Measurements from ENCODE around the gene PSTPIP1. TPM values are rescaled to one million over a fixed set of nuclear protein-coding genes. Genes with fewer than 3 reads are reported as not detected.

Gene PSTPIP1
- total RNA-seq, 2 experiments from 2014 or later: 1.5 to 27.4 TPM

DNA sequence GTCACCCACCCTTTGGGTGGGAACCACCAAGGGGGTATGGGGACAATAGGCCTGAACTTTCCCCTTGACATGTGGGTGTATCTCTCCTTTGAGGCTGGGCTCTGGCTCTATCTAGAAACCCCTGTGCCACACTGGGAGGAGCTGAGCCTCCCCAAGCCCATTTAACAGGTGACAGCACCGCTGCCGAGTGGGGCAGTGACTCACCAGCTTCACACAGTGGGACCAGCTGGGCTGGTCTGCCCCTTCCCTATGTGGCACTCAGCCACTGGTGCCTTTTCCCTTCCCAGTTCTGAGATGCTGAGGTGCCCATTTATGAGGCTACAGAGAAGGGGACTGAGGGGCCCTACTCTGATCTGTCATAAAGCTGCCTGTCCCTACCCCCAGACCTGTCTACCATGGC lies 5.1 kb downstream of the PSTPIP1 start:
- Histone ChIP-seq H3K36me3 (ENCODE audit: insufficient read depth, low read length) (no peaks in the 10 kb centered on the region), H3K4me3 (ENCODE audit: low read depth, low read length, poor library complexity, severe bottlenecking) (no peak overlapping the region), H3K9me3 (ENCODE audit: low read length) (no peaks in the 10 kb centered on the region), H3K4me1 (ENCODE audit: insufficient read depth, low read length, poor library complexity, severe bottlenecking) (peaks cover 36% of the 10 kb centered on the region), H4K20me1 (ENCODE audit: insufficient read depth, low read length) (no peaks in the 10 kb centered on the region), H3K79me2 (ENCODE audit: insufficient read depth, low read depth, low read length) (no peaks in the 10 kb centered on the region), H3K4me2 (ENCODE audit: low read length) (no peak overlapping the region), H3K9me2 (ENCODE audit: insufficient read depth, low read length) (no peaks in the 10 kb centered on the region), H3K27ac (ENCODE audit: low read depth, low read length, poor library complexity, severe bottlenecking) (no peak overlapping the region), H2AFZ (ENCODE audit: low read length) (no peak overlapping the region)
- BruUV-seq (replicated peaks): no TSS peak
- DNase-seq (ENCODE audit: low spot score): no peak
- CTCF ChIA-PET (ENCODE audit: unreplicated experiment): no interaction called here
- TF ChIP-seq, protein P1, sequence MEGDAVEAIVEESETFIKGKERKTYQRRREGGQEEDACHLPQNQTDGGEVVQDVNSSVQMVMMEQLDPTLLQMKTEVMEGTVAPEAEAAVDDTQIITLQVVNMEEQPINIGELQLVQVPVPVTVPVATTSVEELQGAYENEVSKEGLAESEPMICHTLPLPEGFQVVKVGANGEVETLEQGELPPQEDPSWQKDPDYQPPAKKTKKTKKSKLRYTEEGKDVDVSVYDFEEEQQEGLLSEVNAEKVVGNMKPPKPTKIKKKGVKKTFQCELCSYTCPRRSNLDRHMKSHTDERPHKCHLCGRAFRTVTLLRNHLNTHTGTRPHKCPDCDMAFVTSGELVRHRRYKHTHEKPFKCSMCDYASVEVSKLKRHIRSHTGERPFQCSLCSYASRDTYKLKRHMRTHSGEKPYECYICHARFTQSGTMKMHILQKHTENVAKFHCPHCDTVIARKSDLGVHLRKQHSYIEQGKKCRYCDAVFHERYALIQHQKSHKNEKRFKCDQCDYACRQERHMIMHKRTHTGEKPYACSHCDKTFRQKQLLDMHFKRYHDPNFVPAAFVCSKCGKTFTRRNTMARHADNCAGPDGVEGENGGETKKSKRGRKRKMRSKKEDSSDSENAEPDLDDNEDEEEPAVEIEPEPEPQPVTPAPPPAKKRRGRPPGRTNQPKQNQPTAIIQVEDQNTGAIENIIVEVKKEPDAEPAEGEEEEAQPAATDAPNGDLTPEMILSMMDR (conservative IDR thresholded peaks at IDR 0.05; ENCODE audit: low read length): no peak
- no peak for TF ChIP-seq EZH2phosphoT487 (IDR thresholded peaks at IDR 0.05; ENCODE audit: borderline replicate concordance, low read depth, low read length)
- intact Hi-C loops (cut with micrococcal nuclease; ENCODE audit: unreplicated experiment): loop anchor here (10.0 kb wide), 1 partner anchor 95 kb away; the partner anchor contains the start of gene SCAPER
- POLR2A ChIA-PET: no interaction called here

DNA sequence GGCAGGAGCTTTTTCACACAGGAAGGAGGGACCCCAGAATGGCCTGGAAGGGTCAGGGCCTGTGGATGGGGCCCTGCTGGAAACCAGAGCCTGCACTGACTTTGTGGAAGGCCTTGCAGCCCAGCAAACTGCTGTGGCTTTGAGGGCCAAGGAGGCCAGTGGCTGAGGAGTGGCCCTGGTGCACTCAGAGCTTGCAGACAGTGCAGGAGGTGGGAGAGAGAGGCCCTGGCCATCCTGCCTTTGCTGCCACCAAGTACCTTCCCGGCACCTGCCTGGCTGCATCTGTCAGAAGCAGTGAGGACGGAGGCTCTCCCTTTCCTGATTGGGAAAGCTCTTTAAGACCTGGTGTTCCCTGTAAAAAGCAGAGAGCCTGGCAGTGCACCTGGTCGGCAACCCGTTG lies 6.4 kb downstream of the PSTPIP1 start:
- H3K9me3 ChIP-seq (ENCODE audit: low read length): no peaks in the 10 kb centered on the region
- no peak overlapping the region for H3K4me3 ChIP-seq (ENCODE audit: low read depth, low read length, poor library complexity, severe bottlenecking)
- TF ChIP-seq EZH2phosphoT487 (IDR thresholded peaks at IDR 0.05; ENCODE audit: borderline replicate concordance, low read depth, low read length): no peak
- TF ChIP-seq, protein P1 (conservative IDR thresholded peaks at IDR 0.05; ENCODE audit: low read length): no peak
- intact Hi-C loops (cut with micrococcal nuclease; ENCODE audit: unreplicated experiment): loop anchor here (10.0 kb wide), 1 partner anchor 97 kb away; the partner anchor contains the start of gene SCAPER
- no peaks in the 10 kb centered on the region for H3K79me2 ChIP-seq (ENCODE audit: insufficient read depth, low read depth, low read length)
- POLR2A ChIA-PET: no interaction called here
- no peaks in the 10 kb centered on the region for H4K20me1 ChIP-seq (ENCODE audit: insufficient read depth, low read length)
- BruUV-seq (replicated peaks): no TSS peak
- no peaks in the 10 kb centered on the region for H3K9me2 ChIP-seq (ENCODE audit: insufficient read depth, low read length)
- H3K4me1 ChIP-seq (ENCODE audit: insufficient read depth, low read length, poor library complexity, severe bottlenecking): peaks cover 33% of the 10 kb centered on the region
- H3K4me2 ChIP-seq (ENCODE audit: low read length): no peak overlapping the region
- no peak for DNase-seq (ENCODE audit: low spot score)
- no peak overlapping the region for H2AFZ ChIP-seq (ENCODE audit: low read length)
- CTCF ChIA-PET (ENCODE audit: unreplicated experiment): no interaction called here
- H3K27ac ChIP-seq (ENCODE audit: low read depth, low read length, poor library complexity, severe bottlenecking): no peak overlapping the region
- H3K36me3 ChIP-seq (ENCODE audit: insufficient read depth, low read length): no peaks in the 10 kb centered on the region

DNA sequence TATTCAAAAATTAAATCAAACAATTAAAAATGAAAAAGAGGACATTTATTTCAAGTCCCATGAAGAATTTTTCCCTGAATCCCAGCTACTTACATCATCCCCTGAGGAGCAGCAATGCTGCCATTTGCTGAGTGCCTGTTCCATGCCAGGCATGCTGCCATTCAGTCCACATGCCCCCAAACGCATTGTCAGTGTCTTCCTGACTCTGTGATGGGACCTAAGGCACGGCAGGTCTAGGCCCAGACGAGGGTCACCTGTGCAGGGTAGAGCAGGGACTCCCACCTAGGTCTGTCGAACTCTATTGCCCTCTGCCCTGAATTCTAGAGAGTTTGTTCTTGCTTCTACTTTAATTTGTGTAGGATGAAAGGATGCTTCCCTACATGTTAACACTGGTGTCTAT lies 7.0 kb downstream of the PSTPIP1 start:
- CTCF ChIA-PET (ENCODE audit: unreplicated experiment): interaction anchor here (0.5 kb wide), 1 partner anchor 14 kb away, joined by 3 read pairs; no protein-coding TSS in a partner anchor
- no TSS peak for BruUV-seq (replicated peaks)

More for the DNA sequence above, 7.0 kb downstream of the PSTPIP1 start:
- no peak for DNase-seq (ENCODE audit: low spot score)
- Histone ChIP-seq H3K36me3 (ENCODE audit: insufficient read depth, low read length) (no peaks in the 10 kb centered on the region), H3K4me2 (ENCODE audit: low read length) (peak overlapping the region; percentile 57), H3K9me3 (ENCODE audit: low read length) (no peaks in the 10 kb centered on the region), H3K4me3 (ENCODE audit: low read depth, low read length, poor library complexity, severe bottlenecking) (no peak overlapping the region), H4K20me1 (ENCODE audit: insufficient read depth, low read length) (no peaks in the 10 kb centered on the region), H3K79me2 (ENCODE audit: insufficient read depth, low read depth, low read length) (no peaks in the 10 kb centered on the region), H3K4me1 (ENCODE audit: insufficient read depth, low read length, poor library complexity, severe bottlenecking) (peaks cover 33% of the 10 kb centered on the region), H3K9me2 (ENCODE audit: insufficient read depth, low read length) (no peaks in the 10 kb centered on the region), H3K27ac (ENCODE audit: low read depth, low read length, poor library complexity, severe bottlenecking) (peak overlapping the region; percentile 58), H2AFZ (ENCODE audit: low read length) (peak overlapping the region; percentile 66; the same call in 1 of the 2 replicates)
- POLR2A ChIA-PET: no interaction called here
- intact Hi-C loops (cut with micrococcal nuclease; ENCODE audit: unreplicated experiment): loop anchor here (2.0 to 10.0 kb wide), 2 partner anchors 97 to 537 kb away; partner anchors contain the start of gene SCAPER
- TF ChIP-seq, protein P1 (conservative IDR thresholded peaks at IDR 0.05; ENCODE audit: low read length): no peak
- TF ChIP-seq EZH2phosphoT487 (IDR thresholded peaks at IDR 0.05; ENCODE audit: borderline replicate concordance, low read depth, low read length): no peak

All from OCI-LY7 (cell line).